ENCODE measurements around the gene CHST6.
A peak's percentile ranks its signal among the peaks of the same experiment; 100 is the strongest.
"Not testable (repeated sequence)": the region's sequence is repeated elsewhere in the genome, so short reads cannot be mapped to it uniquely, and the experiment has no call there.

Gene CHST6

DNA sequence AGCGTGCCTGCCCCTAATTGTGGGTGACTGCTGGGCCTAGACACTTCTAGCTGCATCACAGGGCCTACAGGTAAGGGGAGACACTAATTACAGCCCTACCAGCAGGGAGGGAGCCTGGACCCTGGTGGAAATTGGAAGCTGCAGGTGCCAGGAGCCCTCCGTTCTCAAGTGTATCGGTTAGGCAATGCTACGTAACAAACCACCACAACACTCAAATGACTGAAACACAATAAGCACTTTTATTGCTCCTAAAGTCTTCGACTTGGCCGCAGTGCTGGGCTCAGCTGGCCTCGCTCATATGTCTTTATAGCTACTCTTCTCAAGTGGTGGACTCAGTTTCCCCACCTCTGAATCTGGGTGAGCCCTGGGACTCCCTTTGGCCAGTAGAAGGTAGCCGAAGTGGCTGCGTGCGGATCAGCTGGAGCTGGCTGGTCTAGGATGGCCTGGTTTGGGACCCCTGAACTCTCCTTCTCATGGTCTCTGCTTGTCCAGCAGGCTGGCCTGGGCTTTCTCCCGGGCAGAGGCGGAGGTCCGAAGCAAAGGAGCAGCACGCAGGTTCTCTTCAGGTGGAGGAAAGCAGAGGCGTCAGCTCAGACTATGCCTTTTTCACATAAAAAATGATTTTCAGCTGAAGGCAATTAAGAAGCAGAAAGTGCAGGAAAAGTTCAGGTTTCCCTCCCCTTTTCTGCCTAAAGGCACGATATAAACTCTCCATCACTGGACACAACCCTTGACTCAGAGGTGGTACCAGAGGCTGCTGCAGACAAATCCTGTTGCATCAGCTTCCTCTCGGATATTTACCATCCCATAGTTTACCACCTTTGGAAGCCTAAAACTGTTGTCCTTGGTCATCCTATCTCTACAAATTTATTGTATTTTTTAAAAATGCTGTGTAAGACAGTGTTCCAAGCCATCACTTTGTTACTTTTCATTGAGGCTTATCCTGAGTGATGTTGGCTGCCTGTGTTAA lies 22.0 kb downstream of the CHST6 start:
- DNase-seq = no peak

DNA sequence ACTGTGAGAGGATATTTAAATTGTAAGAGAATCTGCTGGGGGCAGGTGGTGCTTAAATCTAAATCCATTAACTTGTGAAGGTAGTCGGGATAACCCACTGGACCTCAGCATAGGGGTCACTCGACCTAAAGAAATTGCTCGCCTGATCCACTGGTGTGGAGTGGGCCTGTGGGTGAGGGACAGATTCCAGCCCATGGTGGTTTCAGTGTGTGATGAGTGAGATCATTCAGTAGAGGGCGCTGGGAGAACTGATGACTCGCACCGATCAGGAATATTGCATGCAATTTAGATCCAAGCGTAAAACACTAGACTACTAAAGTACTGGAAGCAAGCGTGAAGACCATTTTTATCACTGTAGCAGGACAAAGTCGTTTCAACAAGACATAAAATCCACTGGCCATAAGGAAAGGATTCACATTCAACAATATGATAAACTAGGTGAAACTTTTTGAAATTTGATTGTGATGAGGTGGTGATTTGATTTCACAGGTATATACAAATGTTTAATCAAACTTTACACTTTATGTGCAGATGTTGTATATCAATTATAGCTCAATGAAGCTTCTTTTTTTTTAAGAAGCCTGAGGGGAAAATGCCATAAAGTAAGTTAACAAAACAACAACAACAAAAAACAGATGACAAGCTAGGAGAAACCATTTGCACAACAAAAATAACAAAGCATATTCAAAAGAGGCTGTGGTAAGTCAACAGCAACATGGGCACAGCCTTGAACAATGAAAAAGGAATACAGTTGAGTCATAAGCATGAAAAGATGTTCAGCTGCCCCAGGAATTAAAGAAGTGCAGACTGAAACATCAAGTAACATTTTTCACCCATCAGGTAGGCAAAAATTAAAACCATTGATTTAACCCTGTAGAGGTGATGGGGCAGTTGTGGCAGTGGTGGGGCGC lies 23.3 kb downstream of the CHST6 start:
- DNase-seq = peak; percentile 43 to 76 (median 59)

DNA sequence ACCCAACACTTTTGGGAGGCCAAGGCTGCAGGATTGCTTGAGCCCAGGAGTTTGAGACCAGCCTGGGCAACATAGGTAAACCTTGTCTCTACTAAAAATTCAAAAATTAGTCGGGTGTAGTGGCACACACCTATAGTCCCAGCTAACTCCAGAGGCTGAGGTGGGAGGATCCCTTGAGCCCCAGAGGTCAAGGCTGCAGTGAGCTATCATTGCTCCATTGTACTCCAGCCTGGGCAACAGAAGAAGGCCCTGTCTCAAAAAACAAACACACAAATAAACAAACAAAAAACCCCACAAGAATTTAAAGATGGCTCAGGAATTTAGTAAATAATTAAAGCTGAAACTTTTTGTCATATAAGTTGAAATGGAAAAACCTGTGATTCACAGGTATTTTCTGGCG lies 28.5 kb downstream of the CHST6 start:
- no peak for DNase-seq

DNA sequence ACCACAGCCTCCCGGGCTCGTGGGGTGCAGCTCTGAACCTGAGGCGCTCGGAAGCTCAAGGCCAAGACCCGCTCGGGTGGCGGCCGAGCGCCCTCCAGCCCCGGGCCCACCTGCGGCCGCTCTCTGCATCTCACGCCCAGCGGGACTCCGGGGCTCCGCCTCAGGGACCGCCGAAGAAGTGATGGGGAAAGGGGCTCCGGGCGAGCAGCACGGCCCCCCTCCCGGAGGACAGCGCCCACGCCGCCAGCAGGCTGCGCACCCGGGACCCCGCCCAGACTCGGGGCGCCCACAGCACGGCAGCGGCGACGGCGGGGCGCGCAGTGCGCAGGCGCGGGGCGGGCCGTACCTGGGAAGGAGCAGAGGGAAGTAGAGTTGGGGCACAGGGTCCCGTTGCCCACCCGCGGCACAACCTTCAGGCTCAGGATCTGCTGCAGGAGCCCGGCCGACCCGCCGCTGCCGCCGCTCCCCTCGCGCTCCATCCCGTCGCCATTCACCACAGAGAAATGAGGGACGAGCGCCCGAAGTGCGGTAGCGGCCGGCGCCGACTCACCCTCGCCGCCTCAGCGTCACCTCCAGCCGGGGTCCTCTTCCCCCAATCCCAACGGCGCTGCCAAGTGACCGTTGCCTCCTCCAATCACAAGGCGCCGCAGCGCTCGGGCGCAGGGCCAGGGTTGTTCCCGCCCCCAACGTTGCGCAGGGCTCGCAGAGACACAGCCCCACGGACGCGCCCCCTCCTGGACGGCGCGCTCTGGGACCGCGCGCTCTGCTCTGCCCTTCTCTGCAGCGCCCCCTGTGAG lies 30.9 kb downstream of the CHST6 start, which contains the start of gene TMEM170A:
TSS of gene TMEM170A (minus strand) at position 568 of the 797 bp plus-strand sequence. CDS start at position 479, 89 bp downstream.
- DNase-seq = peak; percentile 94 to 98 (median 96)

DNA sequence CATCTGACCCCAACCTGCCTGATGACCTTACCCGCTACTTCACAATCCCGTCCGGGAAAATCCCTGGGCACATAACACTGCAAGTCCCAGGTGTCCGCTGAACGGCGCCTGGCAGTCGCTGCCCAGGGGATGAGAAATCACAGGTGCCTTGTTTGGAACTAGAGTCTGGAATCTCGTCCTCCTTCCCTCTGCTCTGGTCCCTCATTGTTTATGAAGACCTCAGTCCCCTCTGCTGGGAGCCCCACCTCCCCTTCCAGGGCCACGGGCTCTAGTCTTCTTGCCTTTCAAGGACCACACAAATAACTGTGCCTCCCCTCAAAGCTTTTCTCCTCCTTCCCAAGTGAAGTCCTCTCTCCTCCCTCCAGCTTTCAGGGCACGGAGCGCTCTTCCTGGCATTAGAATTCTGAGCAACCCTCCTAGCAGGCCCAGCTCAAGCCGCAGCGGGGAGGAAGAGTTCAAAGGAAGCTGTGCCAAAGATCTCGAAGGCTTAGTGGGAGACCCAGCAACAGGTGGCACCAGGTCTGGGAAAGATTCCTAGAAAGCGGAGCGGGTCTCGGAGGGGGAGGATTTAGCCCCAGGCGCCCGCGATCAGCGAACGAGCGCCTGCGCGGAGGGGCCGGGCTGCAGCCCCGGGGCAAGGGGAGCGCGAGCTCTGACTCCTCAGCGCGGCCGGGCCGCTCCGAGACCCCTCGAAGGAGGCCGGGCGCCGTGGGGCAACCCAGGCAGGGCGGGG lies 31.7 kb downstream of the CHST6 start:
- DNase-seq = peak; percentile 5 to 84 (median 76)

DNA sequence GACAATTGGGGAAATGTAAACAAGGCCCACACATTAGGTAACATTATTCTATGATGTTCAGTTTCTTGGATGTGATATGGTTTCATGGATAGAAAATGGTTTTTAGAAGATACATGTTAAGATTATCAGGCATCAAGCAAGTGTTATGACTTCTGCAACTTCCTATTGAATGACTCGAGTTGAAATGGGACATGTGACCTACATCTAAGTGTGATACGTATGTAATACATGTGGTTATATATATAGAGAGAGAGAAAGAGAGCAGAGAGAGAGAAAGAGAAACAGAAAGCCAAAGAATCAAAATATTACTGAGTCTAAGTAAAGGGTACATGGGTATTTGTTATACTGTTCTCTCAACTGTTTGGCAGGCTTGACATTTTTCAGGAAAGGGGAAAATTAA lies 32.4 kb downstream of the CHST6 start:
- DNase-seq = no peak

DNA sequence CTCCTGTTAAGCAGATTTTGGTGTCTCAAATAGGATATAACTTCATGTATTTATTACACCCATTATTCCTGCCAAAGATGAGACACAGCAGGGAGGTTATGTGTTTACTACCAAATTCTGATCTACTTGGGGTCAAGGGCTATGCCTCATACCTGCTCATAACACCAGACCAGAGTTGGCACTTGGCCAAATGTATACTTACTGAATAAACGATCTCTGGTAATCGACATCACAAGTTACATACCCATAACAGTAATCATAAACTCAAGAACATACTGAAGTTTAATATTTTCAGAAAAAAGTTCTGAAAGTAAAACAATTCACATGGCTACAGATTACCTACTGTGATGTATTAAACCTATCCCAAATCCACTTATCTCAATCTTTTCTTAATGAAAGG lies 33.7 kb downstream of the CHST6 start:
- peak in 1 of 3 experiments; percentile 11 for DNase-seq

DNA sequence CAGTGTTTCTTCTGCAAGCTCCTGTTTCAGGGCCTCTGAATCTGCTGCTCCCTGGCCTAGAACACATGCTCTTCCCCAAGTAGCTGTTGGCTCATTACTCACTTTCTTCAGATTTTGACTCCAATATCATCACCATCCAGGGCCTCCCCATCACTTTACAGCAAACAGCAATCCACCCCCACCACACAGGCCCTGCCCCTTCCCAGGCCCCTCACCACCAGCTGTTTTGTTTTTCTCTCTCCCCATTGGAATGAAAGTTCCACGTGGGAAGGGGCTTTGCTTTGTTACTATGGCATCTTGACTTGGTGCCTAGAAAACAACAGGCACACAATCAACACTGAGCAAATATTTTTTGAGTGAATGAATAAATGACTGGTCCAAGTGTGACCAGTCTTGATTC lies 34.8 kb downstream of the CHST6 start:
- no peak for DNase-seq

DNA sequence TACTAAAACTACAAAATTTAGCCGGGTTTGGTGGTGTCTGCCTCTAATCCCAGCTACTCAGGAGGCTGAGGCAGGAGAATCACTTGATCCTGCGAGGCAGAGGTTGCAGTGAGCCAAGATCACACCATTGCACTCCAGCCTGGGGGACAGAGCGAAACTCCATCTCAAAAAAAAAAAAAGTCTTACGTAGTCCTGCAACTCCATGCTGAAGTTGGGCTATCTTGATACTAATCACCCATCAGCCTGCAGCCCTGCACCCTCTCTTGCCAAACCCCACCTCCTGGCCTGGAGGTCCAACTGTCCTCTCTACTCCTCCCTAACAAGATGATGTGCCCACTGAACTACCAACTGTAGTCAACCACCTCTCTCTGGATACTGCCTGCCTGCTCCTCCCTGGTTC lies 35.5 kb downstream of the CHST6 start:
- DNase-seq = no peak

DNA sequence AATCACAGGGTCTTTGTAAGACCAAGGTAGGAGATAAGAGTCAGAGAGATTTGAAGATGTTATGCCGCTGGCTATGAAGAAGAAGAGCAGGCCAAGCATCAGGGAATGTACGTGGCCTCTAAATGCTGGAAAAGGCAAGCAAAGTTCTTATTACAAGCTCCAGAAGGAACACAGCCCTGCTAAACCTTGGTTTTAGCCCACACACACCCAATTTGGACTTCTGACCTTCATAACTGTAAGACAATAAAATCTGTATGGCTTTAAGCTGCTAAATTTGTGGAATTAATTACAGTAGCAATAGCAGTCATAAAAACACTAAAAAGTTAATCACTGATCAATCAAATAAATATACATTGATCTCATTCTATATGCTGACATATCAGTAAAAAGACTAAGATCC lies 36.8 kb downstream of the CHST6 start:
- no peak for DNase-seq

DNA sequence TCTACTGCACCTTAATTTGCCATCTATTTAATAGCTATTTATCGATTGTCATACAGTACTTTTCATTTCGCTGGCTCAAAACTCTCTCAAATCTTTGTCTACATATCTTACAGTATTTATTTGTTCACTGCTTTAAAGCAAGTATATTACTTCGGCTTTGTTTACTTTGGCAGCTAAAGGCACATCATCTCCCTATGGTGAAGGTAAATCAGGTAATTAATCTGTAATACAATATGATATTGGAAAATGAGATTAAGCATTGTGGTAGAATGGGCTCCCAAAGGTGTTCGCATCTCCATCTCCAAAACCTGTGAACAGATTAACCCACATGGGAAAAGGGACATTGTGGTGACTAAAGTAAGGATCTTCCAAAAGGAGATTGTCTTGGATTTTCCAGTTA lies 37.2 kb downstream of the CHST6 start:
- peak in 1 of 3 experiments; percentile 12 for DNase-seq

DNA sequence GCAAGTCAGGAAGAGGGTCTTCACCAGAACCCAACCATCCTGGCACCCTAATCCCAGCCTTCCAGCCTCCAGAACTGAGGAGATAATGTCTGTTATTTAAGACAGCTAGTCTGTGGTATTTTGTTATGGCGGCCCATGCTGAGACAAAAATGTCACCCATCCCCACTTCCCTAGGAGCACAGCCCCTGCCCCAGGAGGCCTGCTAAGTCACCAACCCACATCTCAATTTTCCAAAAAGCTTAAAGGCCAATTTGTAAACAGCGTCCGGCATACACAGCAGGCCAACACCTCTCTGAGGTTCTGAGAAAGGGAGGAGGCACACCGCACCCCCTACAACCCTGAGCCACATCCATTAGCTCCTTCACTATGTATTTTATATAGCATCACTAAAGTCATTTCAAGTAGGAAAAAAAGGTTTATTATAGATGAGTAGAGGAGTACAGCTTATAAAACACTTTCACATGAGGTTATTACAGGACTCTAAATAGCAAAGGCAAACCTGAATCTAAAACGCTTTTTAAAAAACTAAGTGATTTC lies 37.7 kb downstream of the CHST6 start:
- no peak for DNase-seq

DNA sequence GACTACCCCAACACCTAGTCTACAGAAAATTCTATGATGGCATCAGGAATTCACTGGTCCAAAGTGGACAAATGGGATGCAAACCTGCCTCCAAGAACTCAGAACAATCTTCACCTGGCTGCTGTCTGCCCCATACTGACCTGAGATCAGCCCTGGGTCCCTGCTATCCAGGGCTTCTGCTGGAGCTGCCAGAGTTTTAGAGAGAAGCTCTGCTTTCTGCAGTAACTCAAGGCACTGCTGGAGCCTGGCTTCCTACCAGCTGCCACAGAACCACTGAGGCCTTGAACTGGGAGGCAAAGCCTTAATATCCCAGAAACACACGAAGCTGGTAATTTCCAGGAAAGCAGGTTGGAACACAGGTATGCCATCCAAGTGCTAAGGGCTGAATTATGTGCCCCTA lies 38.3 kb downstream of the CHST6 start:
- DNase-seq = no peak

DNA sequence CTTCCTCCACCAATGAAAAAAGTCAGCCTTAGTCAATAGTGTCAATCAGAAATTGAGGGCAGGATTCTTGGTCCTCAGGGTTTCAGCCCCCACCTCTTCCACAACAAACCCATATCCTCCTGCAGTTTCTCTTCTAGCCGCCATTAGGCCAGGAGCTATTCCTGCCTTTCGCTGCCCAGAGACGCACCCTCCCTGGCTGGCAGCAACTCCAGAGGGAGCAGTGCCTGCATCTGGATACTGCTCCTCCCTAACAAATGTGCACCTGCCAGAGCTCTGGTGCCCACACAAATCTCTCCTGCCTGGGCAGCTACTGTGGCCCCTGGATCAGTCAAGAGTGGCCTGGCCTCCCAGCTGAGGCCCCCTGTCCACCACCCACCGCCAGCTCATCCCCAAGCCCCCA lies 38.8 kb downstream of the CHST6 start:
- DNase-seq = not testable (repeated sequence)

DNA sequence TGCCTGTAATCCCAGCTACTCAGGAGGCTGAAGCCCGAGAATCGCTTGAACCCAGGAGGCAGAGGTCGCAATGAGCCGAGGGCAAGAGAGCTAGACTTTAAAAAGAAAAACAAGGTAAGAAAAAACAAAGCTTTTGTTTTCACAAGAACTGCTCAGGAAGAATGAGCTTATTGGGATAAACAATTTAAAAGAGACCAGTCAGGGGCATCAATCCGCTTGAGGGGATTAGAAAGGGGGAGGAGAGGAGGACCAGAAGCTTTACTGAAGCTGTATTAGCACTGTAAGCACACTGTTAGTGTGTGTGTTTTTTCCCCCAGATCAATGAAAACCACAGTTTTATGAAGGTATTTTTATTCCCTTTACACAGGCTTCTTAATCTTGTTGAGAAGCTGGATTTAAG lies 39.6 kb downstream of the CHST6 start:
- DNase-seq = no peak

DNA sequence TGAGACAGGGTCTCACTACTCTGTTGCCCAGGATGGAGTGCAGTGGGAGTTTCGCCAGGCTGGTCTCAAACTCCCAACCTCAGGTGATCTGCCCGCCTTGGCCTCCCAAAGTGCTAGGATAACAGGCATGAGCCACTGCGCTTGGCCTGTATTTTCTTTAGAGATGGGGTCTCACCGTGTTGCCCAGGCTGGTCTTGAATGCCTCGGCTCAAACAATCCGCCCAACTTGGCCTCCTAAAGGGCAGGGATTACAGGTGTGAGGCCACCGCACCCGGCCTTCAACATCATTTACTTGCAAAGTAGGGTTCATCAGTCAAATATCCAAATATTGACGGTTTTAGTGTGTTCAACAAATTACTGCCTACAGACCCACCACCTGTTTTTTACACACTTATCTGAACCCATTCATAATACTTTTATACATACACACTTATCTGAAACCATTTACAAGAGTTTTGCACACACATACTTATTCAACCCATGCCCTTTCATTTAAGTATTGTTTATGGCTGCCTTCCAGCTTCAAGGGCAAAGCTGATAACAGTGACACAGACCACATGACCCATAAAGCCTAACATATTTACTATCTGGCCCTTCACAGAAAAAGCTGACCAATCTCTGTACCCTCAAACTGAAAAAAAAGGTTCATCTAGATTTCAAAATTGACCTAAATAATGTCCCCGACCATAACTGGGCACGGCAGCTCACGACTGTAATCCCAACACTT lies 42.6 kb downstream of the CHST6 start:
- no peak for DNase-seq

DNA sequence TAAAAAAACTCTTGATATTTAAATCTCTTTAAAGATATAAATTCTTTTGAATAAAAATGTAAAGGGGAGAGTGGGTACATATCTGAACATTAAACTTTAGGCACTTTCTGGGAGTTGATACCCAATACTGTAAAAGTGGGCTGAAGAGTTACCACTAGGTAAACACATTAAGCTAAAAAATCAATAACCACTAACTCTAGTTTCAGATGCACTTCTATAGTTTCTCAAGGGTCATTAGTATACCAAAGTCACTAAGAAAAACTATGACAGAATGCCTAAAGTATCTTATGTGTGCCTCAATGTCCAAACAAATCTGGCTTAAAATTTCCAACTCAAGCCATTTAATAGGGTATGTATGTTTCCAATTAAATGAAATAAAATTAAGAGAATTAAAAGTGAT lies 48.8 kb downstream of the CHST6 start:
- DNase-seq = no peak

DNA sequence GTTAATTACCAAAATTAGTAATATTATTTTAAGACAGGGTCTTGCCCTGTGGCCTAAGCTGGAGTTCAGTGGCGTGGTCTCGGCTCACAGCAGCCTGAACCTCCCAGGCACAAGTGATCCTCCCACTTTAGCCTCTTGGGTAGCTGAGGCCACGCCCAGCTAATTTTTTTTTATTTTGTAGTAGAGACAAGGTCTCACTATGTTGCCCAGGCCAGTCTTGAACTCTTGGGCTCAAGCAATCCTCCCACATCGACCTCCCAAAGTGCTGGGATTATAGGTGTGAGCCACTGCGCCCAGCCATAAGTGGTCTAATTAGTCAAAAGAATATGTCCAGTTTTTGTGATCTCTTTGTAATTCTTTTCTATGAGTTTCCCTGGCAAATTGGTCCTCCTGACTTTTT lies 49.9 kb downstream of the CHST6 start:
- no peak for DNase-seq

DNA sequence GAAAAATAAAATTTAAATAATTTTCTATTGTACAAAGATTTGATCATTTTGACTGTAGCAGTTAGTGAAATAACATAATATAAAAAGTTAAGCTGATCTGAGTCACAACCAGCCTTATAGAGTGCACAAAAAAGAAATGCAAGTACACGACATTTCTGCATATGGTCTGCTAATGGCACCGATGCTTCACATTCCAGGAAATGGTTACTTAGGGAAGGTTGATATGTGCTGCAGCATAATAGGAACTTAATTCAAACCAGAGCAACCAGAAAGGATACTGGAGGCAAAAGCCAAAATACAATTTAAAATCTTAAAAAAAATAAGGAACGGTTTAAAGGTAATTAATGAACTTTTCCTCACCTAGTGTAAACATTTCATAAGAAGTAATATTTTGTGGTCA lies 51.9 kb downstream of the CHST6 start:
- DNase-seq = no peak

DNA sequence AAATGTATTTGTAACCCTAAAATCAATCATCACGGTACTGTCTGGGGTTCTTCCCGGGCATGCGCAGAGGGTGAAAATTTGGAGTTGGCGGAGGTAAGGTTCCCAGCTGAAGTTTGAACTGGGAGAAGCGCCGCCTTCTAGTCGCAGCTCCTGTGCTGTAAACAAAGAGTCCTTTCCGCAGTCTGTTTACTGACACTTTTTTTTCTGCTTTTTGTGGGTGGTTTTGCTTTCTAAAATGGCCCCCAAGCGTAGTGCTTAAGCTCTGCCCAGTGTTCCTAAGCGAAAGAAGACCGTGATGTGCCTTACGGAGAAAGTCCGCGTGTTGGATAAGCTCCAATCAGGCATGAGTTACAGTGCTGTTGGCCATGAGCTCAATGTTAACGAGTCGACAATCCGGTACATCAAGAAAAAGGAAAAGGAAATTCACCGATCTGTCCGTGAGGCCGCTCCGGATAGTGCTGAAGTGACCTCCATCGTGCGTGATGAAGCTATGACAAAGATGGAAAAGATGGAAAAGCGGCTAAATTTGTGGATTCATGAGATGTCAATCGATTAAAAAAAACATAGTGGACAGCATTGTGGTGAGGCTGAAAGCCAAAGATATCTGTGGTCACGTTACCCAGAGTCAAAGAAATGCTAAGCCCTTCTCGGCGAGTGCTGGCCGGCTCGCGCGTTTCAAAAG lies 61.4 kb downstream of the CHST6 start:
- DNase-seq = peak; percentile 80 to 95 (median 89)
